Activated CD4-positive, alpha-beta T cell treated with anti-CD3 and anti-CD28 coated beads, Interleukin-2, amount 10 ng/mL, durations not matched to agents 7 days and 5 days (primary cell): ENCODE results near the gene SENP1. TPM values are rescaled to one million over a fixed set of nuclear protein-coding genes. Genes with fewer than 3 reads are reported as not detected.

Source experiments
- CTCF ChIA-PET: fragments of 350-600 bp; sonication (Branson Sonifier 250); formaldehyde crosslinking; loops from one replicate; lab custom pipeline; 2021; ENCODE audit warnings: antibody characterized with exemption; lab: Charles Lee
- POLR2A ChIA-PET: fragments of 350-600 bp; sonication (Branson Sonifier 250); formaldehyde crosslinking; loops from one replicate; lab custom pipeline; 2021; ENCODE audit warnings: antibody characterized with exemption; lab: Charles Lee
- DNase-seq: peaks from one replicate; pipeline ENCODE4 v3.0.0-alpha.2; 2020
- H3K27ac Mint-ChIP-seq: one replicate; pipeline ENCODE4 v1.8.0; 2021; ENCODE audit warnings: mild to moderate bottlenecking, moderate library complexity, mixed read lengths
- H3K27me3 Mint-ChIP-seq: one replicate; pipeline ENCODE4 v1.8.0; 2021; ENCODE audit warnings: mixed read lengths
- H3K36me3 Mint-ChIP-seq: one replicate; pipeline ENCODE4 v1.8.0; 2021; ENCODE audit warnings: low read depth, mixed read lengths
- H3K4me1 Mint-ChIP-seq: one replicate; pipeline ENCODE4 v1.8.0; 2021; ENCODE audit warnings: mixed read lengths
- H3K4me3 Mint-ChIP-seq: one replicate; pipeline ENCODE4 v1.8.0; 2021; ENCODE audit warnings: mild to moderate bottlenecking, moderate library complexity, mixed read lengths
- H3K9me3 Mint-ChIP-seq: one replicate; pipeline ENCODE4 v1.8.0; 2021; ENCODE audit warnings: mixed read lengths
- total RNA-seq, 2 experiments: library from RNA; stranded (reverse); gene quantifications; one replicate each; pipeline ENCODE4 v1.2.3, GENCODE V29; 2021

SENP1 gene
- total RNA-seq, 2 experiments from 2014 or later = 37.2 to 48.0 TPM

GRCh38 chr12:48005001-48005749, 100.7 kb downstream of the SENP1 start:
- CTCF ChIA-PET = interaction anchor here (0.6 to 2.0 kb wide), 8 partner anchors 12 to 274 kb away, joined by 3 to 5 read pairs (median 3); no protein-coding TSS in a partner anchor
- Mint-ChIP-seq H3K4me1 (peaks cover 32% of the 10 kb centered on the region), H3K9me3 (no peaks in the 10 kb centered on the region), H3K36me3 (no peaks in the 10 kb centered on the region), H3K4me3 (no peak overlapping the region), H3K27ac (no peak overlapping the region), H3K27me3 (peaks cover 93% of the 10 kb centered on the region)
- no peak for DNase-seq
- POLR2A ChIA-PET = interaction anchor here (0.5 to 0.6 kb wide), 2 partner anchors 1236 to 1411 kb away, joined by 3 to 7 read pairs; no protein-coding TSS in a partner anchor

- CTCF ChIA-PET = interaction anchor here (0.6 to 1.8 kb wide), 4 partner anchors 11 to 132 kb away, joined by 3 to 5 read pairs (median 4); no protein-coding TSS in a partner anchor
Observed at GRCh38 chr12:48004053-48004941, 101.6 kb downstream of the SENP1 start, which contains the start of gene COL2A1. COL2A1 (minus strand) TSS chr12:48004476; CDS start chr12:48004321, 155 bp downstream.

GRCh38 chr12:48003226-48004052, 102.4 kb downstream of the SENP1 start:
- CTCF ChIA-PET = interaction anchor here (1.5 to 1.8 kb wide), 2 partner anchors 10 to 65 kb away, joined by 3 to 5 read pairs; no protein-coding TSS in a partner anchor
- POLR2A ChIA-PET = interaction anchor here (0.6 kb wide), 1 partner anchor 42 kb away, joined by 3 read pairs; no protein-coding TSS in a partner anchor
- Mint-ChIP-seq H3K9me3 (no peaks in the 10 kb centered on the region), H3K36me3 (no peaks in the 10 kb centered on the region), H3K4me3 (peak overlapping the region; percentile 35), H3K4me1 (peaks cover 32% of the 10 kb centered on the region), H3K27me3 (peaks cover 95% of the 10 kb centered on the region), H3K27ac (peak overlapping the region; percentile 34)
- DNase-seq = no peak

More at GRCh38 chr12:48004053-48004941, 101.6 kb downstream of the SENP1 start, which contains the start of gene COL2A1:
- H3K4me1 Mint-ChIP-seq = peaks cover 32% of the 10 kb centered on the region
- DNase-seq = no peak
- peak within 1 kb of the TSS; percentile 34 for H3K27ac Mint-ChIP-seq
- peaks cover 95% of the 10 kb centered on the region for H3K27me3 Mint-ChIP-seq
- POLR2A ChIA-PET = no interaction called here
- peak within 1 kb of the TSS; percentile 35 for H3K4me3 Mint-ChIP-seq
- no peaks in the 10 kb centered on the region for H3K9me3 Mint-ChIP-seq
- H3K36me3 Mint-ChIP-seq = no peaks in the 10 kb centered on the region

GRCh38 chr12:48002773-48003218, 103.1 kb downstream of the SENP1 start:
- CTCF ChIA-PET = interaction anchor here (1.0 to 1.2 kb wide), 2 partner anchors 8 to 9 kb away, joined by 3 to 4 read pairs; no protein-coding TSS in a partner anchor
- Mint-ChIP-seq H3K4me3 (no peak overlapping the region), H3K36me3 (no peaks in the 10 kb centered on the region), H3K9me3 (no peaks in the 10 kb centered on the region), H3K4me1 (peaks cover 32% of the 10 kb centered on the region), H3K27ac (no peak overlapping the region), H3K27me3 (peaks cover 95% of the 10 kb centered on the region)
- no peak for DNase-seq
- POLR2A ChIA-PET = interaction anchor here (0.6 kb wide), 1 partner anchor 42 kb away, joined by 3 read pairs; no protein-coding TSS in a partner anchor

GRCh38 chr12:48002414-48002730, 103.5 kb downstream of the SENP1 start:
- ChIA-PET POLR2A (no interaction called here), CTCF (interaction anchor here (1.0 to 1.5 kb wide), 3 partner anchors 9 to 11 kb away, joined by 3 to 4 read pairs (median 3); no protein-coding TSS in a partner anchor)
- H3K9me3 Mint-ChIP-seq = no peaks in the 10 kb centered on the region
- peaks cover 32% of the 10 kb centered on the region for H3K4me1 Mint-ChIP-seq
- no peak for DNase-seq
- peaks cover 93% of the 10 kb centered on the region for H3K27me3 Mint-ChIP-seq
- H3K4me3 Mint-ChIP-seq = peak overlapping the region; percentile 41
- H3K27ac Mint-ChIP-seq = no peak overlapping the region
- no peaks in the 10 kb centered on the region for H3K36me3 Mint-ChIP-seq

GRCh38 chr12:48001505-48002413, 104.1 kb downstream of the SENP1 start:
- H3K4me1 Mint-ChIP-seq = peaks cover 32% of the 10 kb centered on the region
- peak overlapping the region; percentile 41 for H3K4me3 Mint-ChIP-seq
- H3K36me3 Mint-ChIP-seq = no peaks in the 10 kb centered on the region
- H3K9me3 Mint-ChIP-seq = no peaks in the 10 kb centered on the region
- H3K27ac Mint-ChIP-seq = no peak overlapping the region
- CTCF ChIA-PET = interaction anchor here (1.0 to 1.5 kb wide), 3 partner anchors 8 to 10 kb away, joined by 3 to 4 read pairs (median 3); no protein-coding TSS in a partner anchor
- POLR2A ChIA-PET = no interaction called here
- H3K27me3 Mint-ChIP-seq = peaks cover 93% of the 10 kb centered on the region
- DNase-seq = no peak

GRCh38 chr12:48000878-48001504, 104.9 kb downstream of the SENP1 start:
- POLR2A ChIA-PET = no interaction called here
- CTCF ChIA-PET = interaction anchor here (0.8 to 1.5 kb wide), 3 partner anchors 9 to 172 kb away, joined by 3 read pairs; no protein-coding TSS in a partner anchor
- H3K4me3 Mint-ChIP-seq = peak overlapping the region; percentile 41
- no peaks in the 10 kb centered on the region for H3K9me3 Mint-ChIP-seq
- H3K36me3 Mint-ChIP-seq = no peaks in the 10 kb centered on the region
- no peak overlapping the region for H3K27ac Mint-ChIP-seq
- DNase-seq = no peak
- H3K4me1 Mint-ChIP-seq = peaks cover 32% of the 10 kb centered on the region
- H3K27me3 Mint-ChIP-seq = peaks cover 95% of the 10 kb centered on the region

GRCh38 chr12:47999816-48000215, 106.1 kb downstream of the SENP1 start:
- ChIA-PET CTCF (interaction anchor here (0.8 kb wide), 1 partner anchor 171 kb away, joined by 3 read pairs; no protein-coding TSS in a partner anchor), POLR2A (no interaction called here)
- Mint-ChIP-seq H3K9me3 (no peaks in the 10 kb centered on the region), H3K27ac (no peak overlapping the region), H3K36me3 (no peaks in the 10 kb centered on the region), H3K4me3 (no peak overlapping the region), H3K4me1 (peaks cover 30% of the 10 kb centered on the region), H3K27me3 (peaks cover 93% of the 10 kb centered on the region)
- no peak for DNase-seq

DNA sequence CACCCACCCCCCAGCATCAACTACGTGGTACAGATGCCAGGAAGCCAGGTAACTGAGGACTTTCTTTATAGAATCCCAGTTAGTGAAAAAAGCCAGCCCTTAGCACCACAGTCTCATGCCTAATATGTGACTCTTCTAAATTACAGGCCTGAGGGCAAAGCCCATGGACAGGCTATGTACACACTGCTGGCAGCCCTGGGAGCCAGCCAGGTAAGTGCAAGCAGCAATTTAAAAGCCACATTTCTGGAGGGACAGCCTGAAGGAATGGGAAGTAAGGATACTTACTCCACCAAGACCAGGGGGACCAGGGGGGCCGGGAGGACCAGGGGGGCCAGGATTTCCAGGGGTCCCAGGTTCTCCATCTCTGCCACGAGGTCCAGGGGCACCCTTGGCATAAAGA, 108.6 kb downstream of the SENP1 start:
- no peak for DNase-seq

GRCh38 chr12:47995981-47996401, 109.9 kb downstream of the SENP1 start:
- Mint-ChIP-seq H3K4me3 (no peak overlapping the region), H3K27ac (no peak overlapping the region), H3K27me3 (peaks cover 96% of the 10 kb centered on the region), H3K4me1 (peaks cover 6% of the 10 kb centered on the region), H3K36me3 (no peaks in the 10 kb centered on the region), H3K9me3 (no peaks in the 10 kb centered on the region)
- DNase-seq = no peak
- ChIA-PET POLR2A (no interaction called here), CTCF (interaction anchor here (1.4 kb wide), 1 partner anchor 19 kb away, joined by 3 read pairs; no protein-coding TSS in a partner anchor)

More for the DNA sequence above, 108.6 kb downstream of the SENP1 start:
- CTCF ChIA-PET = no interaction called here
- POLR2A ChIA-PET = no interaction called here
- Mint-ChIP-seq H3K27me3 (peaks cover 96% of the 10 kb centered on the region), H3K9me3 (no peaks in the 10 kb centered on the region), H3K36me3 (no peaks in the 10 kb centered on the region), H3K4me1 (peaks cover 14% of the 10 kb centered on the region), H3K4me3 (no peak overlapping the region), H3K27ac (no peak overlapping the region)
